ENCODE measurements around the gene CSTPP1. TPM values are rescaled to one million over a fixed set of nuclear protein-coding genes. Genes with fewer than 3 reads are reported as not detected.

Gene CSTPP1
- total and polyA plus RNA-seq, 2 of the 8 experiments (the other 6 are each of a cell fraction or from before 2014, with no cell fraction given): 24.2 to 28.7 TPM

- TF ChIP-seq, protein P1, sequence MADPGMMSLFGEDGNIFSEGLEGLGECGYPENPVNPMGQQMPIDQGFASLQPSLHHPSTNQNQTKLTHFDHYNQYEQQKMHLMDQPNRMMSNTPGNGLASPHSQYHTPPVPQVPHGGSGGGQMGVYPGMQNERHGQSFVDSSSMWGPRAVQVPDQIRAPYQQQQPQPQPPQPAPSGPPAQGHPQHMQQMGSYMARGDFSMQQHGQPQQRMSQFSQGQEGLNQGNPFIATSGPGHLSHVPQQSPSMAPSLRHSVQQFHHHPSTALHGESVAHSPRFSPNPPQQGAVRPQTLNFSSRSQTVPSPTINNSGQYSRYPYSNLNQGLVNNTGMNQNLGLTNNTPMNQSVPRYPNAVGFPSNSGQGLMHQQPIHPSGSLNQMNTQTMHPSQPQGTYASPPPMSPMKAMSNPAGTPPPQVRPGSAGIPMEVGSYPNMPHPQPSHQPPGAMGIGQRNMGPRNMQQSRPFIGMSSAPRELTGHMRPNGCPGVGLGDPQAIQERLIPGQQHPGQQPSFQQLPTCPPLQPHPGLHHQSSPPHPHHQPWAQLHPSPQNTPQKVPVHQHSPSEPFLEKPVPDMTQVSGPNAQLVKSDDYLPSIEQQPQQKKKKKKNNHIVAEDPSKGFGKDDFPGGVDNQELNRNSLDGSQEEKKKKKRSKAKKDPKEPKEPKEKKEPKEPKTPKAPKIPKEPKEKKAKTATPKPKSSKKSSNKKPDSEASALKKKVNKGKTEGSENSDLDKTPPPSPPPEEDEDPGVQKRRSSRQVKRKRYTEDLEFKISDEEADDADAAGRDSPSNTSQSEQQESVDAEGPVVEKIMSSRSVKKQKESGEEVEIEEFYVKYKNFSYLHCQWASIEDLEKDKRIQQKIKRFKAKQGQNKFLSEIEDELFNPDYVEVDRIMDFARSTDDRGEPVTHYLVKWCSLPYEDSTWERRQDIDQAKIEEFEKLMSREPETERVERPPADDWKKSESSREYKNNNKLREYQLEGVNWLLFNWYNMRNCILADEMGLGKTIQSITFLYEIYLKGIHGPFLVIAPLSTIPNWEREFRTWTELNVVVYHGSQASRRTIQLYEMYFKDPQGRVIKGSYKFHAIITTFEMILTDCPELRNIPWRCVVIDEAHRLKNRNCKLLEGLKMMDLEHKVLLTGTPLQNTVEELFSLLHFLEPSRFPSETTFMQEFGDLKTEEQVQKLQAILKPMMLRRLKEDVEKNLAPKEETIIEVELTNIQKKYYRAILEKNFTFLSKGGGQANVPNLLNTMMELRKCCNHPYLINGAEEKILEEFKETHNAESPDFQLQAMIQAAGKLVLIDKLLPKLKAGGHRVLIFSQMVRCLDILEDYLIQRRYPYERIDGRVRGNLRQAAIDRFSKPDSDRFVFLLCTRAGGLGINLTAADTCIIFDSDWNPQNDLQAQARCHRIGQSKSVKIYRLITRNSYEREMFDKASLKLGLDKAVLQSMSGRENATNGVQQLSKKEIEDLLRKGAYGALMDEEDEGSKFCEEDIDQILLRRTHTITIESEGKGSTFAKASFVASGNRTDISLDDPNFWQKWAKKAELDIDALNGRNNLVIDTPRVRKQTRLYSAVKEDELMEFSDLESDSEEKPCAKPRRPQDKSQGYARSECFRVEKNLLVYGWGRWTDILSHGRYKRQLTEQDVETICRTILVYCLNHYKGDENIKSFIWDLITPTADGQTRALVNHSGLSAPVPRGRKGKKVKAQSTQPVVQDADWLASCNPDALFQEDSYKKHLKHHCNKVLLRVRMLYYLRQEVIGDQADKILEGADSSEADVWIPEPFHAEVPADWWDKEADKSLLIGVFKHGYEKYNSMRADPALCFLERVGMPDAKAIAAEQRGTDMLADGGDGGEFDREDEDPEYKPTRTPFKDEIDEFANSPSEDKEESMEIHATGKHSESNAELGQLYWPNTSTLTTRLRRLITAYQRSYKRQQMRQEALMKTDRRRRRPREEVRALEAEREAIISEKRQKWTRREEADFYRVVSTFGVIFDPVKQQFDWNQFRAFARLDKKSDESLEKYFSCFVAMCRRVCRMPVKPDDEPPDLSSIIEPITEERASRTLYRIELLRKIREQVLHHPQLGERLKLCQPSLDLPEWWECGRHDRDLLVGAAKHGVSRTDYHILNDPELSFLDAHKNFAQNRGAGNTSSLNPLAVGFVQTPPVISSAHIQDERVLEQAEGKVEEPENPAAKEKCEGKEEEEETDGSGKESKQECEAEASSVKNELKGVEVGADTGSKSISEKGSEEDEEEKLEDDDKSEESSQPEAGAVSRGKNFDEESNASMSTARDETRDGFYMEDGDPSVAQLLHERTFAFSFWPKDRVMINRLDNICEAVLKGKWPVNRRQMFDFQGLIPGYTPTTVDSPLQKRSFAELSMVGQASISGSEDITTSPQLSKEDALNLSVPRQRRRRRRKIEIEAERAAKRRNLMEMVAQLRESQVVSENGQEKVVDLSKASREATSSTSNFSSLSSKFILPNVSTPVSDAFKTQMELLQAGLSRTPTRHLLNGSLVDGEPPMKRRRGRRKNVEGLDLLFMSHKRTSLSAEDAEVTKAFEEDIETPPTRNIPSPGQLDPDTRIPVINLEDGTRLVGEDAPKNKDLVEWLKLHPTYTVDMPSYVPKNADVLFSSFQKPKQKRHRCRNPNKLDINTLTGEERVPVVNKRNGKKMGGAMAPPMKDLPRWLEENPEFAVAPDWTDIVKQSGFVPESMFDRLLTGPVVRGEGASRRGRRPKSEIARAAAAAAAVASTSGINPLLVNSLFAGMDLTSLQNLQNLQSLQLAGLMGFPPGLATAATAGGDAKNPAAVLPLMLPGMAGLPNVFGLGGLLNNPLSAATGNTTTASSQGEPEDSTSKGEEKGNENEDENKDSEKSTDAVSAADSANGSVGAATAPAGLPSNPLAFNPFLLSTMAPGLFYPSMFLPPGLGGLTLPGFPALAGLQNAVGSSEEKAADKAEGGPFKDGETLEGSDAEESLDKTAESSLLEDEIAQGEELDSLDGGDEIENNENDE (IDR thresholded peaks at IDR 0.05; ENCODE audit: insufficient replicate concordance, low read length): no peak
- TF ChIP-seq MAFK (IDR thresholded peaks at IDR 0.05; ENCODE audit: low read depth, low read length) (no peak), GABPA (IDR thresholded peaks at IDR 0.05; ENCODE audit: borderline replicate concordance, insufficient read depth, low read length) (no peak)
Measured at GRCh38 chr11:47000033-47000432, 63.5 kb downstream of the CSTPP1 start (continued).
